IPS DF 4.7 (cell line): ENCODE results near the gene SCN5A.

ENCODE experiments used
- DNase-seq: peaks from one replicate; pipeline ENCODE4 v3.0.0-alpha.2; 2013; ENCODE audit warnings: low spot score; ENCODE audit errors: extremely low read depth

Gene SCN5A

GRCh38 chr3:38562467-38562925 lies 87.0 kb downstream of the SCN5A start:
- DNase-seq, result no peak

- DNase-seq, result no peak
These were observed 87.6 kb downstream of the SCN5A start for GRCh38 chr3:38561746-38562466.

- no peak for DNase-seq
These were observed 88.3 kb downstream of the SCN5A start for GRCh38 chr3:38560996-38561717.

GRCh38 chr3:38560284-38560683 lies 89.2 kb downstream of the SCN5A start:
- no peak for DNase-seq

- no peak for DNase-seq
These were observed 90.6 kb downstream of the SCN5A start for GRCh38 chr3:38558864-38559263.

GRCh38 chr3:38556640-38557358 lies 92.7 kb downstream of the SCN5A start:
- no peak for DNase-seq

GRCh38 chr3:38555926-38556325 lies 93.6 kb downstream of the SCN5A start:
- no peak for DNase-seq

GRCh38 chr3:38555149-38555840 lies 94.2 kb downstream of the SCN5A start:
- DNase-seq, result no peak

- DNase-seq, result no peak
These were observed 95.2 kb downstream of the SCN5A start for GRCh38 chr3:38554127-38554827.

- no peak for DNase-seq
These were observed 96.4 kb downstream of the SCN5A start for GRCh38 chr3:38553071-38553470.

GRCh38 chr3:38552364-38552763 lies 97.1 kb downstream of the SCN5A start:
- DNase-seq, result no peak

GRCh38 chr3:38551026-38551832 lies 98.3 kb downstream of the SCN5A start:
- no peak for DNase-seq

GRCh38 chr3:38549957-38550840 lies 99.3 kb downstream of the SCN5A start:
- DNase-seq, result no peak

- no peak for DNase-seq
These were observed 100.0 kb downstream of the SCN5A start for GRCh38 chr3:38549486-38549885.

GRCh38 chr3:38549082-38549481 lies 100.4 kb downstream of the SCN5A start:
- no peak for DNase-seq

- DNase-seq, result no peak
These were observed 101.1 kb downstream of the SCN5A start for GRCh38 chr3:38548154-38548931.

- no peak for DNase-seq
These were observed 103.5 kb downstream of the SCN5A start for GRCh38 chr3:38545983-38546382.

GRCh38 chr3:38545550-38545949 lies 103.9 kb downstream of the SCN5A start:
- no peak for DNase-seq
